ENCODE results near the gene RTL10. TPM values are rescaled to one million over a fixed set of nuclear protein-coding genes. Genes with fewer than 3 reads are reported as not detected.

RTL10 gene
- total and polyA plus RNA-seq, 10 of the 15 experiments (the other 5 are each of a cell fraction or from before 2014, with no cell fraction given) = 5.3 to 18.1 (median 10.3) TPM

GRCh38 chr22:19877626-19878339, 23.1 kb upstream of the RTL10 start:
- FAIRE-seq (no peak), DNase-seq (ENCODE audit: low read depth, low spot score) (no peak), ATAC-seq (no peak)
- ChIA-PET SMC1A (ENCODE audit: uncharacterized antibody, unreplicated experiment) (no interaction called here), RAD21 (ENCODE audit: unreplicated experiment) (no interaction called here), POLR2A (no interaction called here), CTCF (no interaction called here)
- H3K36me3 ChIP-seq (ENCODE audit: control insufficient read depth in 2 of 2, insufficient read depth in 2 of 2, low read length in 1 of 2) = no peaks in the 10 kb centered on the region
- H3K79me2 ChIP-seq (ENCODE audit: control insufficient read depth, insufficient read depth, low read length) = no peaks in the 10 kb centered on the region
- in situ Hi-C loops (cut with MboI) = no loop called here
- H3K9ac ChIP-seq (ENCODE audit: control insufficient read depth, insufficient read depth, low read length) = no peak overlapping the region
- no peak overlapping the region for H3K4me2 ChIP-seq (ENCODE audit: control insufficient read depth, insufficient read depth)
- H3K27me3 ChIP-seq (replicated peaks in 1 of 2; ENCODE audit: control insufficient read depth in 2 of 2, insufficient read depth in 2 of 2, low read length in 1 of 2) = no peaks in the 10 kb centered on the region
- no peak overlapping the region for H3K27ac ChIP-seq (ENCODE audit: control insufficient read depth, insufficient read depth)
- intact Hi-C loops (cut with micrococcal nuclease; ENCODE audit: unreplicated experiment) = no loop called here
- H3K4me1 ChIP-seq (ENCODE audit: control insufficient read depth, insufficient read depth, low read length) = no peaks in the 10 kb centered on the region
- TF ChIP-seq, protein P1, sequence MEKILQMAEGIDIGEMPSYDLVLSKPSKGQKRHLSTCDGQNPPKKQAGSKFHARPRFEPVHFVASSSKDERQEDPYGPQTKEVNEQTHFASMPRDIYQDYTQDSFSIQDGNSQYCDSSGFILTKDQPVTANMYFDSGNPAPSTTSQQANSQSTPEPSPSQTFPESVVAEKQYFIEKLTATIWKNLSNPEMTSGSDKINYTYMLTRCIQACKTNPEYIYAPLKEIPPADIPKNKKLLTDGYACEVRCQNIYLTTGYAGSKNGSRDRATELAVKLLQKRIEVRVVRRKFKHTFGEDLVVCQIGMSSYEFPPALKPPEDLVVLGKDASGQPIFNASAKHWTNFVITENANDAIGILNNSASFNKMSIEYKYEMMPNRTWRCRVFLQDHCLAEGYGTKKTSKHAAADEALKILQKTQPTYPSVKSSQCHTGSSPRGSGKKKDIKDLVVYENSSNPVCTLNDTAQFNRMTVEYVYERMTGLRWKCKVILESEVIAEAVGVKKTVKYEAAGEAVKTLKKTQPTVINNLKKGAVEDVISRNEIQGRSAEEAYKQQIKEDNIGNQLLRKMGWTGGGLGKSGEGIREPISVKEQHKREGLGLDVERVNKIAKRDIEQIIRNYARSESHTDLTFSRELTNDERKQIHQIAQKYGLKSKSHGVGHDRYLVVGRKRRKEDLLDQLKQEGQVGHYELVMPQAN (conservative IDR thresholded peaks at IDR 0.05) = no peak
- TF ChIP-seq NR2F1 (conservative IDR thresholded peaks at IDR 0.05) (no peak), RUNX3 (IDR thresholded peaks at IDR 0.05; ENCODE audit: low read length) (no peak), EP300 (IDR thresholded peaks at IDR 0.05; ENCODE audit: borderline replicate concordance in 1 of 2, control insufficient read depth in 1 of 2, low read depth in 2 of 2, low read length in 2 of 2) (no peak), ZBTB11 (CRISPR knock-in tag; IDR thresholded peaks at IDR 0.05) (no peak), JUND (IDR thresholded peaks at IDR 0.05; ENCODE audit: low read depth, low read length) (no peak), SUPT20H (IDR thresholded peaks at IDR 0.05; ENCODE audit: borderline replicate concordance, control insufficient read depth, low read depth, low read length) (no peak), ETV6 (conservative IDR thresholded peaks at IDR 0.05 in 1 of 2, IDR thresholded peaks at IDR 0.05 in 1 of 2; ENCODE audit: borderline replicate concordance in 1 of 2, low read depth in 1 of 2) (no peak), RAD51 (IDR thresholded peaks at IDR 0.05) (no peak)
- TF ChIP-seq, protein P2, sequence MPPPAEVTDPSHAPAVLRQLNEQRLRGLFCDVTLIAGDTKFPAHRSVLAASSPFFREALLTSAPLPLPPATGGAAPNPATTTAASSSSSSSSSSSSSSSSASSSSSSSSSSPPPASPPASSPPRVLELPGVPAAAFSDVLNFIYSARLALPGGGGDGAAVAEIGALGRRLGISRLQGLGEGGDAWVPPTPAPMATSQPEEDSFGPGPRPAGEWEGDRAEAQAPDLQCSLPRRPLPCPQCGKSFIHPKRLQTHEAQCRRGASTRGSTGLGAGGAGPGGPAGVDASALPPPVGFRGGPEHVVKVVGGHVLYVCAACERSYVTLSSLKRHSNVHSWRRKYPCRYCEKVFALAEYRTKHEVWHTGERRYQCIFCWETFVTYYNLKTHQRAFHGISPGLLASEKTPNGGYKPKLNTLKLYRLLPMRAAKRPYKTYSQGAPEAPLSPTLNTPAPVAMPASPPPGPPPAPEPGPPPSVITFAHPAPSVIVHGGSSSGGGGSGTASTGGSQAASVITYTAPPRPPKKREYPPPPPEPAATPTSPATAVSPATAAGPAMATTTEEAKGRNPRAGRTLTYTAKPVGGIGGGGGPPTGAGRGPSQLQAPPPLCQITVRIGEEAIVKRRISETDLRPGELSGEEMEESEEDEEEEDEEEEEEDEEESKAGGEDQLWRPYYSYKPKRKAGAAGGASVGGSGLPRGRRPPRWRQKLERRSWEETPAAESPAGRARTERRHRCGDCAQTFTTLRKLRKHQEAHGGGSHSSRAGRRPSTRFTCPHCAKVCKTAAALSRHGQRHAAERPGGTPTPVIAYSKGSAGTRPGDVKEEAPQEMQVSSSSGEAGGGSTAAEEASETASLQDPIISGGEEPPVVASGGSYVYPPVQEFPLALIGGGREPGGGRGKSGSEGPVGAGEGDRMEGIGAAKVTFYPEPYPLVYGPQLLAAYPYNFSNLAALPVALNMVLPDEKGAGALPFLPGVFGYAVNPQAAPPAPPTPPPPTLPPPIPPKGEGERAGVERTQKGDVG (CRISPR knock-in tag; IDR thresholded peaks at IDR 0.05) = no peak
- TF ChIP-seq, protein P3, sequence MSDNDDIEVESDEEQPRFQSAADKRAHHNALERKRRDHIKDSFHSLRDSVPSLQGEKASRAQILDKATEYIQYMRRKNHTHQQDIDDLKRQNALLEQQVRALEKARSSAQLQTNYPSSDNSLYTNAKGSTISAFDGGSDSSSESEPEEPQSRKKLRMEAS (IDR thresholded peaks at IDR 0.05; ENCODE audit: low read depth, low read length) = no peak
- BruUV-seq (replicated peaks) = no TSS peak
- H3K9me3 ChIP-seq (replicated peaks; ENCODE audit: control insufficient read depth, insufficient read depth, low read length) = no peaks in the 10 kb centered on the region
- 69% methylated on average over 19 of the region's 20 CpGs for WGBS (ENCODE audit: insufficient coverage, insufficient replicate concordance, low lambda C conversion rate, missing lambda C conversion rate)
- H4K20me1 ChIP-seq (ENCODE audit: control insufficient read depth, insufficient read depth) = no peaks in the 10 kb centered on the region
- H3K4me3 ChIP-seq = no peak overlapping the region
- H2AFZ ChIP-seq (ENCODE audit: control insufficient read depth, low read depth, low read length) = no peak overlapping the region
